Brain pericyte (primary cell): ENCODE results near the gene CPSF7.

Source experiments
- DNase-seq: peaks from one replicate; pipeline ENCODE4 v3.0.0-alpha.2; 2012; ENCODE audit warnings: low read depth, low spot score

CPSF7 gene

DNA sequence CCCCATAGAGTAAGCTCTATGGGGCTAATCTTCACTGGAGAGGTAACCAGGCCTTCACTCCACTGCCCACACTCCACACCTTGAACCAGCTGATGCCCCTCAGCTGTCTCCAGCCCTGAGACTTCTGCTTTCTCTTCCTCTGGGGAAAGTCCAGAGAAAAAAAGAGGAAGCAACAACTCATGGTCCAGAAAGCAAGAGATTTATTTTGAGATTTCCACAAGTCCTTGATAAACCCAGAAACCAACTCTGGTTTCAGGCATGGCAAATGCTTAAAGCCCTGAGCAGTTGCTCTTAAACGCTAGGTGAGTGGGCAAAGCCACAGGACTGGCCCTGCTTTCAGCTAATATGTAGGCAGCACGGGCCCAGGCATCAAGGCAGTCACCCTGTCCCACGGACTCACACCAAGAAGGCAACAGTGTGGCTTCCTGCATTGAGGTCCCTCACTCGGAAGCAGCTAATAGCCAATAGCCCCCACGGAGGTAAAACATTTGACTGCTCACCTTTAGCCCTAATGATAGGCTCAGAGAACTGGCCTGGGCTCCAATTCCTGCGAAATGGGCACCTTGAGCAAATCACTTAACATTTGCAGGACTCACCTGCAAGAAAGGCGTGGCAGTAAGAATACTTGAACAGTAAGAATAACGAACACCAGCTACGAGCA lies 72.4 kb downstream of the CPSF7 start:
- DNase-seq, result no peak

DNA sequence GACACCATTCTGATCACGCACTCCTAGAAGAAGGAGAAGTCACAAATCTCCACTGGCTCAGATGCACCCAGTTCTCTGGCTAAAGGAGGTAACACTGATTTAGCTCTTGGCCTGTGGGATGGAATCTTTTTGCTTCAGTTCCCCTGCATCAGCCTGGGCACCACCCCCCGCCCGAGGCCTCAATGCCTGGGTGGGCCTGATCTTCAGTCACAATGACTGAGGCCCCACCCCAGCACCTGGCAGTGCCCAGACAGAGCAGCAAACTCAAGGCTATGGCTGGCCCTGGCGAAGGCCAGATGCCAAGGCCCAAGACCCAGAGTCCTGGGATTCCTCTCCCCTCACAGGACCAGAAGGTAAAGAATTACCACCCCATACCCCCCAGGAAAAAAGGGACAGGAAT lies 73.1 kb downstream of the CPSF7 start:
- no peak for DNase-seq

DNA sequence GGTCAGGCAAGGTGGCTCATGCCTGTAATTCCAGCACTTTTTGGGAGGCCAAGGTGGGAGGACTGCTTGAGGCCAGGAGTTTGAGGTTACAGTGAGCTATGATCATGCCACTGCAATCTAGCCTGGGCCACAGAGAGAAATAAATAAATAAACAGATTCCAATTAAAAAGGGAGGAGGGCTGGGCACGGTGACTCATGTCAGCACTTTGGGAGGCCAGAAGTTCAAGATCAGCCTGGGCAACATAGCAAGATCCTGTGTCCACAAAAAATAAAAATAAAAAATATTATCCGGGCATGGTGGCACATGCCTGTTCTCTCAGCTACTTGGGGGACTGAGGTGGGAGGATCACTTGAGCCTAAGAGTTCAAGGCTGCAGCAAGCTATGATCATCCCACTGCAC lies 75.6 kb downstream of the CPSF7 start:
- no peak for DNase-seq

- no peak for DNase-seq
Measured at GRCh38 chr11:61353131-61354067, 76.4 kb downstream of the CPSF7 start.
